Progenitor cell of endocrine pancreas (in vitro differentiated cells): ENCODE measurements around the gene CCDC88C. TPM values are rescaled to one million over a fixed set of nuclear protein-coding genes. Genes with fewer than 3 reads are reported as not detected.

Experiments used
- DNase-seq: peaks from one replicate; pipeline ENCODE4 v3.0.0; 2021; ENCODE audit warnings: low spot score; ENCODE audit not compliant: unreplicated experiment
- H3K27ac Mint-ChIP-seq: 2 replicates; pipeline ENCODE4 v1.8.0; 2021; ENCODE audit warnings: mild to moderate bottlenecking, moderate library complexity, mixed read lengths
- H3K27me3 Mint-ChIP-seq: 2 replicates; pipeline ENCODE4 v1.8.0; 2021; ENCODE audit warnings: mixed read lengths
- H3K36me3 Mint-ChIP-seq: 2 replicates; pipeline ENCODE4 v1.8.0; 2022; ENCODE audit warnings: mixed read lengths; ENCODE audit not compliant: insufficient read depth
- H3K4me1 Mint-ChIP-seq: 2 replicates; pipeline ENCODE4 v1.8.0; 2021; ENCODE audit warnings: low read depth, mixed read lengths
- H3K4me3 Mint-ChIP-seq: 2 replicates; pipeline ENCODE4 v1.8.0; 2021; ENCODE audit warnings: low read depth, mild to moderate bottlenecking, moderate library complexity, mixed read lengths
- H3K9me3 Mint-ChIP-seq: 2 replicates; pipeline ENCODE4 v1.8.0; 2021; ENCODE audit warnings: low read depth, mixed read lengths
- CTCF ChIP-seq: fragments of 200-600 bp; sonication (generic); IDR thresholded peaks from one replicate; pipeline ENCODE4 v1.5.0; 2021; ENCODE audit warnings: antibody characterized with exemption, mild to moderate bottlenecking; ENCODE audit not compliant: unreplicated experiment
- total RNA-seq: library from RNA; stranded (reverse); gene quantifications from 2 replicates; pipeline ENCODE4 v1.2.1, GENCODE V29; 2021

CCDC88C gene
- total RNA-seq, 1 donor from 2014 or later: 78.1 TPM

- Mint-ChIP-seq H3K9me3 (no peaks in the 10 kb centered on the region), H3K27me3 (no peaks in the 10 kb centered on the region), H3K4me1 (peaks cover 7% of the 10 kb centered on the region), H3K4me3 (no peak overlapping the region), H3K27ac (peak overlapping the region; percentile 66), H3K36me3 (peaks cover 3% of the 10 kb centered on the region)
- no peak for TF ChIP-seq CTCF
- DNase-seq: no peak
Measured at GRCh38 chr14:91330096-91330696, 87.4 kb downstream of the CCDC88C start.

- H3K36me3 Mint-ChIP-seq: peaks cover 3% of the 10 kb centered on the region
- peaks cover 7% of the 10 kb centered on the region for H3K4me1 Mint-ChIP-seq
- no peak for DNase-seq
- TF ChIP-seq CTCF: no peak
- no peaks in the 10 kb centered on the region for H3K27me3 Mint-ChIP-seq
- no peak overlapping the region for H3K27ac Mint-ChIP-seq
- no peak overlapping the region for H3K4me3 Mint-ChIP-seq
- H3K9me3 Mint-ChIP-seq: no peaks in the 10 kb centered on the region
Measured at GRCh38 chr14:91329486-91330014, 88.1 kb downstream of the CCDC88C start.

GRCh38 chr14:91328313-91329050 is 89.1 kb downstream of the CCDC88C start:
- DNase-seq: no peak
- Mint-ChIP-seq H3K4me3 (no peak overlapping the region), H3K4me1 (peaks cover 10% of the 10 kb centered on the region), H3K9me3 (no peaks in the 10 kb centered on the region), H3K36me3 (peaks cover 7% of the 10 kb centered on the region), H3K27ac (no peak overlapping the region), H3K27me3 (no peaks in the 10 kb centered on the region)
- TF ChIP-seq CTCF: no peak

GRCh38 chr14:91327661-91328312 is 89.8 kb downstream of the CCDC88C start:
- no peak for DNase-seq
- H3K36me3 Mint-ChIP-seq: peaks cover 9% of the 10 kb centered on the region
- no peaks in the 10 kb centered on the region for H3K9me3 Mint-ChIP-seq
- H3K27ac Mint-ChIP-seq: peak overlapping the region; percentile 59
- H3K4me1 Mint-ChIP-seq: peaks cover 10% of the 10 kb centered on the region
- no peaks in the 10 kb centered on the region for H3K27me3 Mint-ChIP-seq
- H3K4me3 Mint-ChIP-seq: no peak overlapping the region
- no peak for TF ChIP-seq CTCF

- H3K27me3 Mint-ChIP-seq: no peaks in the 10 kb centered on the region
- TF ChIP-seq CTCF: no peak
- H3K9me3 Mint-ChIP-seq: no peaks in the 10 kb centered on the region
- H3K36me3 Mint-ChIP-seq: peaks cover 9% of the 10 kb centered on the region
- H3K27ac Mint-ChIP-seq: peak overlapping the region; percentile 35
- DNase-seq: no peak
- H3K4me3 Mint-ChIP-seq: no peak overlapping the region
- peaks cover 6% of the 10 kb centered on the region for H3K4me1 Mint-ChIP-seq
Measured at GRCh38 chr14:91327250-91327595, 90.4 kb downstream of the CCDC88C start.
